Activated T-cell treated with anti-CD3 and anti-CD28 coated beads, Interleukin-2, amount 50 U/mL, for 72 hours (primary cell): ENCODE data around the gene MPEG1. TPM values are rescaled to one million over a fixed set of nuclear protein-coding genes. Genes with fewer than 3 reads are reported as not detected.

ENCODE experiments used
- ATAC-seq, 2 donors: fragments of 150-1000 bp; cut with Tn5 transposase; replicated peaks in 1 of 2; 2 replicates each; pipeline ENCODE4 v1.10.0; 2021; ENCODE audit warnings: moderate library complexity in 2 of 2, mild to moderate bottlenecking in 1 of 2
- DNase-seq, 2 donors: peaks; one replicate each; pipeline ENCODE4 v3.0.0; 2021 to 2022; ENCODE audit warnings: mixed read lengths in 1 of 2
- H3K27ac Mint-ChIP-seq: one replicate; pipeline ENCODE4 v1.8.0; 2022; ENCODE audit warnings: mild to moderate bottlenecking, moderate library complexity, mixed read lengths
- H3K27me3 Mint-ChIP-seq: one replicate; pipeline ENCODE4 v1.8.0; 2022; ENCODE audit warnings: low read depth, mixed read lengths
- H3K36me3 Mint-ChIP-seq, 2 donors: one replicate each; pipeline ENCODE4 v1.8.0; 2022; ENCODE audit warnings: mixed read lengths in 2 of 2, mild to moderate bottlenecking in 1 of 2; ENCODE audit not compliant: insufficient read depth in 2 of 2
- H3K4me1 Mint-ChIP-seq: one replicate; pipeline ENCODE4 v1.8.0; 2022; ENCODE audit warnings: low read depth, mixed read lengths
- H3K4me3 Mint-ChIP-seq, 2 donors: one replicate each; pipeline ENCODE4 v1.8.0; 2022; ENCODE audit warnings: mild to moderate bottlenecking in 2 of 2, mixed read lengths in 2 of 2, moderate library complexity in 2 of 2
- H3K9me3 Mint-ChIP-seq, 2 donors: one replicate each; pipeline ENCODE4 v1.8.0; 2022; ENCODE audit warnings: mixed read lengths in 2 of 2
- total RNA-seq, 2 donors: library from RNA; stranded (reverse); gene quantifications; one replicate each; pipeline ENCODE4 v1.2.3, GENCODE V29; 2022

Gene MPEG1, protein sequence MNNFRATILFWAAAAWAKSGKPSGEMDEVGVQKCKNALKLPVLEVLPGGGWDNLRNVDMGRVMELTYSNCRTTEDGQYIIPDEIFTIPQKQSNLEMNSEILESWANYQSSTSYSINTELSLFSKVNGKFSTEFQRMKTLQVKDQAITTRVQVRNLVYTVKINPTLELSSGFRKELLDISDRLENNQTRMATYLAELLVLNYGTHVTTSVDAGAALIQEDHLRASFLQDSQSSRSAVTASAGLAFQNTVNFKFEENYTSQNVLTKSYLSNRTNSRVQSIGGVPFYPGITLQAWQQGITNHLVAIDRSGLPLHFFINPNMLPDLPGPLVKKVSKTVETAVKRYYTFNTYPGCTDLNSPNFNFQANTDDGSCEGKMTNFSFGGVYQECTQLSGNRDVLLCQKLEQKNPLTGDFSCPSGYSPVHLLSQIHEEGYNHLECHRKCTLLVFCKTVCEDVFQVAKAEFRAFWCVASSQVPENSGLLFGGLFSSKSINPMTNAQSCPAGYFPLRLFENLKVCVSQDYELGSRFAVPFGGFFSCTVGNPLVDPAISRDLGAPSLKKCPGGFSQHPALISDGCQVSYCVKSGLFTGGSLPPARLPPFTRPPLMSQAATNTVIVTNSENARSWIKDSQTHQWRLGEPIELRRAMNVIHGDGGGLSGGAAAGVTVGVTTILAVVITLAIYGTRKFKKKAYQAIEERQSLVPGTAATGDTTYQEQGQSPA
- total RNA-seq = under 1 TPM in 1 of 2 donors, not detected in 1; 0.05 TPM

DNA sequence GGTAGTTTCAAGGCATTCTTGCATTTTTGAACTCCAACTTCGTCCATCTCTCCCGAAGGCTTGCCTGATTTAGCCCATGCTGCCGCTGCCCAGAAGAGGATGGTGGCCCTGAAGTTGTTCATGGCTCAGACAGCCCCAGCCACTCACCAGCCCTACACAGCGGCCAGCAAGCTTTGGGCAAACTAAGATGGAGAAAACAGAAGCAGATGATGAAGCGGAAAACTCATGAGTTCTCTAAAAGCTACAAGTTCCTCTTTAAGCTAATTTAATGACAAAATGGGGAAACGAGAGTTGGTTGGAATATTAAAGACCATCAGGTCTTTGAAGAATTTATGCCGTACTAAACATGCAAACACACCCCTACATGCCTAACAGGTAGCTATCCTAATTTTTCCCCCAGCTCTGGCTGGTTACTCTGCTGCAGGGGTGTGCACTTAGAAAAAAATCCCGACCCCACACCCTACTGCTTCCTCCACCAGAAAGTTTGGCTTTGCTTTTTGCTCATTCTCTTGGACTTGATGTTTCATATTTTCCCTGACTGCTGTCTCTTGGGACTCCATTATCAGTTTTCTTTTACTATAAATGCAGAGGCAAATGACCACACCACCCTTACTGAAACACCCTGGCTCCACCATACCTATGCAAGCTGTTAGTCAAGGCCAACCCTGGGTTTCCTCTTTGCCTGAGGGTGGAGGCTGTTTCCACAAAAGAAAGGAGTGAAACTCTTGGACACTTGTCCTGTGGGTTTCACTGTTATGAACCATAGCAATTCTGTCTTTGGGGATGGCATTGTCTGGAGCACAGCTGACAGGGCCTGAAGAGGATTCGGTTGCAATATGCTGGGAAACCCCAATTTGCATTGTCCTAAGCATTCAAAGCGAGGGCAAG is at the start of gene MPEG1:
MPEG1 (minus strand) TSS at position 184 of the 888 bp plus-strand sequence; CDS start at position 122, 62 bp downstream.
- Mint-ChIP-seq H3K4me1 (peaks cover 29% of the 10 kb centered on the region), H3K9me3 (peaks cover 0 to 1% of the 10 kb centered on the region in 2 donors), H3K36me3 (no peaks in the 10 kb centered on the region), H3K4me3 (no peak within 1 kb of the TSS), H3K27me3 (peaks cover 39% of the 10 kb centered on the region), H3K27ac (no peak within 1 kb of the TSS)
- DNase-seq (no peak), ATAC-seq (no peak)

- H3K9me3 Mint-ChIP-seq = no peaks in the 10 kb centered on the region
- H3K27ac Mint-ChIP-seq = no peak overlapping the region
These were observed 49.6 kb upstream of the MPEG1 start for GRCh38 chr11:59262177-59262818.

GRCh38 chr11:59261150-59261549 is 48.4 kb upstream of the MPEG1 start:
- Mint-ChIP-seq H3K9me3 (no peaks in the 10 kb centered on the region), H3K27me3 (no peaks in the 10 kb centered on the region), H3K4me3 (no peak overlapping the region), H3K4me1 (no peaks in the 10 kb centered on the region), H3K27ac (no peak overlapping the region), H3K36me3 (no peaks in the 10 kb centered on the region)
- DNase-seq = no peak
- no peak for ATAC-seq

More at GRCh38 chr11:59262177-59262818, 49.6 kb upstream of the MPEG1 start:
- Mint-ChIP-seq H3K36me3 (no peaks in the 10 kb centered on the region), H3K4me1 (no peaks in the 10 kb centered on the region), H3K4me3 (no peak overlapping the region), H3K27me3 (no peaks in the 10 kb centered on the region)
- ATAC-seq = no peak
- DNase-seq = no peak

- Mint-ChIP-seq H3K27ac (no peak overlapping the region), H3K4me3 (no peak overlapping the region), H3K9me3 (no peaks in the 10 kb centered on the region), H3K4me1 (no peaks in the 10 kb centered on the region), H3K27me3 (no peaks in the 10 kb centered on the region), H3K36me3 (no peaks in the 10 kb centered on the region)
- ATAC-seq (peak in 1 of 2 donors; percentile 42), DNase-seq (no peak)
These were observed 47.2 kb upstream of the MPEG1 start for GRCh38 chr11:59259867-59260475.

GRCh38 chr11:59259047-59259446 is 46.3 kb upstream of the MPEG1 start:
- ATAC-seq (no peak), DNase-seq (no peak)
- H3K4me3 Mint-ChIP-seq = no peak overlapping the region
- H3K27ac Mint-ChIP-seq = no peak overlapping the region
- H3K4me1 Mint-ChIP-seq = no peaks in the 10 kb centered on the region
- no peaks in the 10 kb centered on the region for H3K9me3 Mint-ChIP-seq
- H3K27me3 Mint-ChIP-seq = no peaks in the 10 kb centered on the region
- H3K36me3 Mint-ChIP-seq = no peaks in the 10 kb centered on the region

- no peak overlapping the region for H3K4me3 Mint-ChIP-seq
- no peak for DNase-seq
- H3K4me1 Mint-ChIP-seq = no peaks in the 10 kb centered on the region
- no peaks in the 10 kb centered on the region for H3K36me3 Mint-ChIP-seq
- H3K9me3 Mint-ChIP-seq = no peaks in the 10 kb centered on the region
- no peak for ATAC-seq
- no peak overlapping the region for H3K27ac Mint-ChIP-seq
- no peaks in the 10 kb centered on the region for H3K27me3 Mint-ChIP-seq
These were observed 42.6 kb upstream of the MPEG1 start for GRCh38 chr11:59255281-59255680.

GRCh38 chr11:59254286-59254685 is 41.6 kb upstream of the MPEG1 start:
- ATAC-seq (no peak), DNase-seq (no peak)
- Mint-ChIP-seq H3K9me3 (no peaks in the 10 kb centered on the region), H3K36me3 (no peaks in the 10 kb centered on the region), H3K4me3 (no peak overlapping the region), H3K27ac (no peak overlapping the region), H3K4me1 (no peaks in the 10 kb centered on the region), H3K27me3 (no peaks in the 10 kb centered on the region)

DNA sequence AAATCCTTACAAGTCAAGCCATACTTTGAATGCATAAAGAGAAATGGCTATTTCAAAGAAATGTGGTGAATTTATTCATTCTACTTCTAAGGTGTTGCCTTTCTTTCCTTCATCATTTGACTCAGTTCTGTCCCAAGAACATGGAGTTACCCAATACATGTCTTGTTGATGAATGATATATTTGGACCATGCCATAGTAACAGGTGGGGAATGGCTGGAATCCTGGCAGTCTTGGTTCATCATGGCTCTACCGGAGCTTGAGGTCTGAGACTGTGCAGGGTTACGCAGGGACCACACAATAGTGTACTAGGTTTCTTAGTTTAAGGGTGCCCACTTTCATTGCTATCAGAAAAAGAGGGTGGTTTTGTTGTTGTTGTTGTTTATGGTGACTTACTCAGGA is 40.3 kb upstream of the MPEG1 start:
- no peak for ATAC-seq
- H3K4me3 Mint-ChIP-seq = no peak overlapping the region
- no peaks in the 10 kb centered on the region for H3K9me3 Mint-ChIP-seq
- no peaks in the 10 kb centered on the region for H3K4me1 Mint-ChIP-seq
- H3K36me3 Mint-ChIP-seq = no peaks in the 10 kb centered on the region
- no peak for DNase-seq
- no peaks in the 10 kb centered on the region for H3K27me3 Mint-ChIP-seq
- H3K27ac Mint-ChIP-seq = no peak overlapping the region

GRCh38 chr11:59249535-59249934 is 36.8 kb upstream of the MPEG1 start:
- Mint-ChIP-seq H3K4me1 (peaks cover 11% of the 10 kb centered on the region), H3K27ac (no peak overlapping the region), H3K36me3 (no peaks in the 10 kb centered on the region), H3K9me3 (no peaks in the 10 kb centered on the region), H3K27me3 (no peaks in the 10 kb centered on the region), H3K4me3 (no peak overlapping the region)
- ATAC-seq (no peak), DNase-seq (no peak)

- H3K27me3 Mint-ChIP-seq = no peaks in the 10 kb centered on the region
- H3K4me3 Mint-ChIP-seq = no peak overlapping the region
- H3K27ac Mint-ChIP-seq = no peak overlapping the region
- ATAC-seq (no peak), DNase-seq (no peak)
- peaks cover 0 to 1% of the 10 kb centered on the region in 2 donors for H3K36me3 Mint-ChIP-seq
- no peaks in the 10 kb centered on the region for H3K9me3 Mint-ChIP-seq
- H3K4me1 Mint-ChIP-seq = peaks cover 11% of the 10 kb centered on the region
These were observed 35.0 kb upstream of the MPEG1 start for GRCh38 chr11:59247531-59248227.

DNA sequence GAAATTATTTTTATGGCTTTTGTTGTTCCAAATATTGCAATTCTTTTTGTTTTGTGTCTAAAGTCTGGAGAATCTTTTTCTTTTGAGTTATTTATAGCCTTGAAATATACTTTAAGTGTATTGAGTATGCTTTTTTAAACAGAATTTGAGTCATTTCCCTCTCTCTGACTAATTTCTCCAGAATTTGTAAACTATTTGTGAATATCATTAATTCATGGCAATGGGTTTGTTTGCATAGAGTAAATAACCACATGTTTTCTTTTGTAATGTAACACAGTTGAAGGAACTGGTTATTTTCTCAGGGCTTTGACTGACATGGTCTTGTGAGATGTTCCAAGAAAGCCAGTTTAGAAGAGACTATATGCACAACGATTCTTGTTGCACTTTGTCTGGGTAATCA is 30.9 kb upstream of the MPEG1 start:
- Mint-ChIP-seq H3K4me1 (peaks cover 11% of the 10 kb centered on the region), H3K36me3 (peaks cover 4 to 6% of the 10 kb centered on the region in 2 donors), H3K9me3 (peaks cover 4 to 6% of the 10 kb centered on the region in 2 donors), H3K27ac (no peak overlapping the region), H3K27me3 (no peaks in the 10 kb centered on the region), H3K4me3 (no peak overlapping the region)
- DNase-seq (no peak), ATAC-seq (no peak)

- Mint-ChIP-seq H3K9me3 (peaks cover 13 to 15% of the 10 kb centered on the region in 2 donors), H3K27ac (no peak overlapping the region), H3K4me1 (no peaks in the 10 kb centered on the region), H3K27me3 (peaks cover 25% of the 10 kb centered on the region), H3K36me3 (peaks cover 7 to 11% of the 10 kb centered on the region in 2 donors), H3K4me3 (no peak overlapping the region)
- ATAC-seq (no peak), DNase-seq (no peak)
These were observed 27.6 kb upstream of the MPEG1 start for GRCh38 chr11:59240322-59240721.
